Left kidney (tissue), 2 donors: Measurements from ENCODE around the gene ZNF467. TPM values are rescaled to one million over a fixed set of nuclear protein-coding genes. Genes with fewer than 3 reads are reported as not detected.

Experiments
- DNase-seq: peaks from one replicate; pipeline ENCODE4 v3.0.0-alpha.2; 2013
- polyA plus RNA-seq: library from polyadenylated mRNA; unstranded; fragments of 120-200 nt; gene quantifications from one replicate; pipeline ENCODE4 v1.2.1, GENCODE V29; 2013; ENCODE audit not compliant: insufficient read length

Gene ZNF467
- polyA plus RNA-seq, 1 donor, result 27.8 TPM

DNA sequence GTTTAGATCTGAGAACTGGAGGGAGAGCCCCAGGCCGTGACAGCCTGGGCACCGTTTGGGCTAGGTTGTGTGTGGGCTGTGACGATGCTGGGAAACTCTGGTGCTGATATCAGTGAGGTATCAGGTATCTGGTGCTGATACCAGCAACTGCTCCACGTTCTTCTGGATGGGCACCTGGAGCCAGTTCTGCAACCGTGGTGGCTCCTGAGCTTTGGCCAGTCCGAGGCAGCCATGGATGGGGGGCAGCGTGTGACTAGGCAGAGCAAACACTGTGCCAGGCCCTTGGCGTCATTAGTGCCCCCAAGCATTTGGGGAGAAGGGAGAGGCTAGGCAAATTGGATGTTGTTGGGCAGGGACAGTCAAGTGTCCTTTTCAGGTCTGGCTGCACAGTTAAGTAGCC, 57.9 kb downstream of the ZNF467 start:
- DNase-seq, result no peak

DNA sequence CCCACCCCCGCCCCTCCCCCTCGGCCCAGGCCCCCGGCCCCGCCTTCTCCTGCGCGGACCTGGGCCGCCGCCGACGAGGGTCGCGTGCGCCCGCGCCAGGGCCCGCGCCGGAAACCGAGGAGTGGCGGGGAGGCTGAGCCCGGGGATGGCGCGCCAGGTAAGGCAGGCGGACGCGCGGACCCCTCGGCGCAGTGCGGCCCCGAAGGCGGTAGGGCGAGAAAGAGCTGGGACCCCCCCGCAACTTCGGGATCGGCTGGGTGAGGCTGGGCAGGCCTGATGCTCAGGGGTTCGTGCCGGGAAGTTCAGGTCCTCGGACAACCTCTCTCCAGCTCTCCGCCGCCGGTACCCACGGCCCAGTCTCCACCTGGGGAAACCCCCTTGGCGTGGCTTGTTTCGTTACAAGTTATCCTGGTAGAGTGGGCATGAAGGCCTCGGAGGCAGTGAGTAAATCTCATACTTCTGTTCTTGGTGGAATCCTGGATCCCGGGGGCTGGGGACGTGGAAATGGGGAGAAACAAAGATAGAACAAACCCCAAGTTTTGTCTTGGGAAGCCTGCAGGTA, 58.4 kb downstream of the ZNF467 start:
- no peak for DNase-seq

Other genes starting within 250 kb of the ZNF467 start
- 27.0 TPM for gene ZNF862, start 64.8 kb upstream of the ZNF467 start, polyA plus RNA-seq
- gene ATP6V0E2, start 100.4 kb upstream of the ZNF467 start, polyA plus RNA-seq, result 19.2 TPM